Measurements from ENCODE around the gene HSPB1. TPM values are rescaled to one million over a fixed set of nuclear protein-coding genes. Genes with fewer than 3 reads are reported as not detected.

The HSPB1 gene
- total RNA-seq, 2 experiments from 2014 or later: 204 to 349 TPM

DNA sequence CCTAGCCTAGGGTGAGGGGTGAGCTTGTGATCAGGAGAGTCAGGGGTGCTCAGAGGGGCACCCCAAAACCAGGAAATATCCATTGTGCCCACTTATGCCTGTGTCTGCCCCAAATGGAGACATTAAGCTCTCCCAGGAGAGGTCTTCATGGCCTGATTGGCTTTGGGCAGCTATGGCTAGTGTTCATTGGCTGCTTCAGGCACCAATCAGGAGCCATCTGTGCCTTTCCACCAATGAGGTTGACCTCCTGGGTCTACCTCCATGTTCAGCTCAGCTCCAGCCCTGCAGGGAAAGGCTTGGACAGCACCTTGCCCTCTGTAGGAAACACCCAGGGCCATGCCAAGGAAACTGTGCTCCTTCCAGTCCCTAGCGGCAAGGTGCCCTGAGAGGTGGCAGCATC, 23.9 kb upstream of the HSPB1 start:
- Histone ChIP-seq H4K20me1 (ENCODE audit: insufficient read depth, low read length) (no peaks in the 10 kb centered on the region), H3K4me3 (ENCODE audit: low read depth, low read length, poor library complexity, severe bottlenecking) (no peak overlapping the region), H3K9me3 (ENCODE audit: low read length) (no peaks in the 10 kb centered on the region), H3K4me2 (ENCODE audit: low read length) (no peak overlapping the region), H3K9me2 (ENCODE audit: insufficient read depth, low read length) (no peaks in the 10 kb centered on the region), H2AFZ (ENCODE audit: low read length) (no peak overlapping the region), H3K79me2 (ENCODE audit: insufficient read depth, low read depth, low read length) (no peaks in the 10 kb centered on the region), H3K36me3 (ENCODE audit: insufficient read depth, low read length) (no peaks in the 10 kb centered on the region), H3K27ac (ENCODE audit: low read depth, low read length, poor library complexity, severe bottlenecking) (no peak overlapping the region), H3K4me1 (ENCODE audit: insufficient read depth, low read length, poor library complexity, severe bottlenecking) (no peaks in the 10 kb centered on the region)
- POLR2A ChIA-PET: interaction anchor here (1.1 kb wide), 1 partner anchor 16 kb away, joined by 3 read pairs; no protein-coding TSS in a partner anchor
- TF ChIP-seq EZH2phosphoT487 (IDR thresholded peaks at IDR 0.05; ENCODE audit: borderline replicate concordance, low read depth, low read length): no peak
- TF ChIP-seq, protein P1, sequence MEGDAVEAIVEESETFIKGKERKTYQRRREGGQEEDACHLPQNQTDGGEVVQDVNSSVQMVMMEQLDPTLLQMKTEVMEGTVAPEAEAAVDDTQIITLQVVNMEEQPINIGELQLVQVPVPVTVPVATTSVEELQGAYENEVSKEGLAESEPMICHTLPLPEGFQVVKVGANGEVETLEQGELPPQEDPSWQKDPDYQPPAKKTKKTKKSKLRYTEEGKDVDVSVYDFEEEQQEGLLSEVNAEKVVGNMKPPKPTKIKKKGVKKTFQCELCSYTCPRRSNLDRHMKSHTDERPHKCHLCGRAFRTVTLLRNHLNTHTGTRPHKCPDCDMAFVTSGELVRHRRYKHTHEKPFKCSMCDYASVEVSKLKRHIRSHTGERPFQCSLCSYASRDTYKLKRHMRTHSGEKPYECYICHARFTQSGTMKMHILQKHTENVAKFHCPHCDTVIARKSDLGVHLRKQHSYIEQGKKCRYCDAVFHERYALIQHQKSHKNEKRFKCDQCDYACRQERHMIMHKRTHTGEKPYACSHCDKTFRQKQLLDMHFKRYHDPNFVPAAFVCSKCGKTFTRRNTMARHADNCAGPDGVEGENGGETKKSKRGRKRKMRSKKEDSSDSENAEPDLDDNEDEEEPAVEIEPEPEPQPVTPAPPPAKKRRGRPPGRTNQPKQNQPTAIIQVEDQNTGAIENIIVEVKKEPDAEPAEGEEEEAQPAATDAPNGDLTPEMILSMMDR (conservative IDR thresholded peaks at IDR 0.05; ENCODE audit: low read length): no peak
- intact Hi-C loops (cut with micrococcal nuclease; ENCODE audit: unreplicated experiment): no loop called here
- DNase-seq (ENCODE audit: low spot score): no peak
- no TSS peak for BruUV-seq (replicated peaks)
- CTCF ChIA-PET (ENCODE audit: unreplicated experiment): no interaction called here

GRCh38 chr7:76280408-76280807, 22.1 kb upstream of the HSPB1 start:
- Histone ChIP-seq H3K9me3 (ENCODE audit: low read length) (no peaks in the 10 kb centered on the region), H4K20me1 (ENCODE audit: insufficient read depth, low read length) (no peaks in the 10 kb centered on the region), H3K36me3 (ENCODE audit: insufficient read depth, low read length) (no peaks in the 10 kb centered on the region), H3K27ac (ENCODE audit: low read depth, low read length, poor library complexity, severe bottlenecking) (no peak overlapping the region), H3K4me2 (ENCODE audit: low read length) (no peak overlapping the region), H2AFZ (ENCODE audit: low read length) (no peak overlapping the region), H3K4me3 (ENCODE audit: low read depth, low read length, poor library complexity, severe bottlenecking) (no peak overlapping the region), H3K9me2 (ENCODE audit: insufficient read depth, low read length) (no peaks in the 10 kb centered on the region), H3K79me2 (ENCODE audit: insufficient read depth, low read depth, low read length) (no peaks in the 10 kb centered on the region), H3K4me1 (ENCODE audit: insufficient read depth, low read length, poor library complexity, severe bottlenecking) (no peaks in the 10 kb centered on the region)
- DNase-seq (ENCODE audit: low spot score): no peak
- intact Hi-C loops (cut with micrococcal nuclease; ENCODE audit: unreplicated experiment): no loop called here
- BruUV-seq (replicated peaks): no TSS peak
- ChIA-PET CTCF (ENCODE audit: unreplicated experiment) (no interaction called here), POLR2A (no interaction called here)
- TF ChIP-seq, protein P1 (conservative IDR thresholded peaks at IDR 0.05; ENCODE audit: low read length): no peak
- no peak for TF ChIP-seq EZH2phosphoT487 (IDR thresholded peaks at IDR 0.05; ENCODE audit: borderline replicate concordance, low read depth, low read length)

DNA sequence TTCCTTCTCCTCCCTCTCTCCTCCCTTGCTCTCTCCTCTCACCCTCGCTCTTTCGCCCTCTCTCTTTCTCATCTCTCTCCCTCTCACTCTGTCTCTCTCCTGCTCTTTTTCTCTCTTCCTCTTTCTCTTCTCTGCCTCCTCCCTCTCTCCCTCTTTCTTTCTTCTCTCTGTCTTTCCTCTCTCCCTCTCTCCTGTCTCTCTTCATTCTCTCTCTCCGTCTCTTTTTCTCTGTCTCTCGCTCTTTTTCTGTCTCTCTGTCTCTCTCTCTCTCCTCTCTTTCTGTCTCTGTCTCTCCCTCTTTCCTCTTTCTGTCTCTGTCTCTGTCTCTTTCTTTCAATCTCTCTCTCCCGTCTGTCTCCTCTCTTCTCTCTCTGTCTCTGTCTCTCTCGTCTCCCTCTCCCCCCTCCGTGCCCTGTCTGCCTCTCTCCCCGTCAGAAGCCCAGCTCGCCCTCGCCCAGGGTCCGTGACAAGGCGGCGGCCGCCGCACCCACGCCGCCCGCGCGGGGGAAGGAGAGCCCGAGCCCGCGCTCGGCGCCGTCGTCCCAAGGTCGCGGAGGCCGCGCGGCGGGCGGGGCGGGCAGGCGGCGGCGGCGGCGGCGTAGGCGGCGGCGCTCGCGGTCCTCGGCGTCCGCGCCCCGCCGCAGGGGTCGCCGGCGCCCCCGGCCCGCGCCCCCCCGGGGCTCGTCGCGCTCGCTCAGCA, 21.3 kb upstream of the HSPB1 start:
- intact Hi-C loops (cut with micrococcal nuclease; ENCODE audit: unreplicated experiment): no loop called here
- BruUV-seq (replicated peaks): no TSS peak
- Histone ChIP-seq H2AFZ (ENCODE audit: low read length) (no peak overlapping the region), H3K4me2 (ENCODE audit: low read length) (no peak overlapping the region), H4K20me1 (ENCODE audit: insufficient read depth, low read length) (no peaks in the 10 kb centered on the region), H3K79me2 (ENCODE audit: insufficient read depth, low read depth, low read length) (no peaks in the 10 kb centered on the region), H3K4me1 (ENCODE audit: insufficient read depth, low read length, poor library complexity, severe bottlenecking) (no peaks in the 10 kb centered on the region), H3K4me3 (ENCODE audit: low read depth, low read length, poor library complexity, severe bottlenecking) (no peak overlapping the region), H3K27ac (ENCODE audit: low read depth, low read length, poor library complexity, severe bottlenecking) (no peak overlapping the region), H3K9me2 (ENCODE audit: insufficient read depth, low read length) (no peaks in the 10 kb centered on the region), H3K36me3 (ENCODE audit: insufficient read depth, low read length) (no peaks in the 10 kb centered on the region), H3K9me3 (ENCODE audit: low read length) (no peaks in the 10 kb centered on the region)
- POLR2A ChIA-PET: no interaction called here
- no peak for TF ChIP-seq EZH2phosphoT487 (IDR thresholded peaks at IDR 0.05; ENCODE audit: borderline replicate concordance, low read depth, low read length)
- TF ChIP-seq, protein P1 (conservative IDR thresholded peaks at IDR 0.05; ENCODE audit: low read length): no peak
- no peak for DNase-seq (ENCODE audit: low spot score)
- CTCF ChIA-PET (ENCODE audit: unreplicated experiment): no interaction called here

Data from OCI-LY7 (cell line).